HL-60 (cell line): Measurements from ENCODE around the gene PPFIBP2.

Source experiments
- DNase-seq, 2 experiments: peaks; one replicate each; pipeline ENCODE4 v3.0.0-alpha.2; 2010 to 2020; ENCODE audit warnings: low read depth in 1 of 2, low spot score in 1 of 2
- H3K27ac ChIP-seq: fragments of 250-450 bp; sonication (Bioruptor Pico); replicated peaks from 2 replicates; pipeline ENCODE4 v1.5.1; 2020; ENCODE audit warnings: mild to moderate bottlenecking, moderate library complexity
- H3K27me3 ChIP-seq: fragments of 250-450 bp; sonication (Bioruptor Pico); 2 replicates; pipeline ENCODE4 v1.5.1; 2021; ENCODE audit warnings: mild to moderate bottlenecking, moderate library complexity; ENCODE audit not compliant: insufficient read depth, poor library complexity, severe bottlenecking
- H3K4me3 ChIP-seq: replicated peaks from 2 replicates; pipeline ENCODE4 v1.5.1; 2011; ENCODE audit warnings: mild to moderate bottlenecking, control low read depth, low read length; ENCODE audit not compliant: insufficient read depth
- CTCF ChIP-seq: IDR thresholded peaks from one replicate; pipeline ENCODE4 v1.5.1; 2011; ENCODE audit warnings: low read length, control low read depth, inconsistent platforms; ENCODE audit not compliant: insufficient read depth
- GABPA ChIP-seq: IDR thresholded peaks from 2 replicates; pipeline ENCODE4 v1.6.1; 2012; ENCODE audit warnings: low read depth
- POLR2AphosphoS5 ChIP-seq: IDR thresholded peaks from 2 replicates; pipeline ENCODE4 v1.6.1; 2012; ENCODE audit warnings: low read depth
- REST ChIP-seq: IDR thresholded peaks from 2 replicates; pipeline ENCODE4 v1.6.1; 2012; ENCODE audit warnings: low read depth; ENCODE audit not compliant: insufficient replicate concordance
- SPI1 ChIP-seq: IDR thresholded peaks from 2 replicates; pipeline ENCODE4 v1.6.1; 2012; ENCODE audit warnings: low read depth, mild to moderate bottlenecking, borderline replicate concordance

Gene PPFIBP2

GRCh38 chr11:7495882-7496551 is 17.8 kb upstream of the PPFIBP2 start:
- no peaks in the 10 kb centered on the region for H3K27me3 ChIP-seq
- peak in 1 of 2 experiments; percentile 54 for DNase-seq
- H3K27ac ChIP-seq, result peak overlapping the region; percentile 40
- TF ChIP-seq SPI1, result no peak
- no peak for TF ChIP-seq GABPA
- no peak for TF ChIP-seq REST
- no peak for TF ChIP-seq POLR2AphosphoS5
- TF ChIP-seq CTCF, result no peak
- H3K4me3 ChIP-seq, result no peak overlapping the region

GRCh38 chr11:7498193-7498592 is 15.6 kb upstream of the PPFIBP2 start:
- TF ChIP-seq SPI1 (peak; percentile 93), CTCF (no peak), GABPA (no peak), REST (no peak), POLR2AphosphoS5 (no peak)
- Histone ChIP-seq H3K27me3 (no peaks in the 10 kb centered on the region), H3K4me3 (no peak overlapping the region), H3K27ac (peak overlapping the region; percentile 18)
- peak in 1 of 2 experiments; percentile 50 for DNase-seq

GRCh38 chr11:7499081-7499480 is 14.7 kb upstream of the PPFIBP2 start:
- Histone ChIP-seq H3K4me3 (no peak overlapping the region), H3K27me3 (no peaks in the 10 kb centered on the region), H3K27ac (no peak overlapping the region)
- TF ChIP-seq GABPA, result no peak
- no peak for TF ChIP-seq REST
- no peak for TF ChIP-seq CTCF
- no peak for TF ChIP-seq POLR2AphosphoS5
- TF ChIP-seq SPI1, result no peak
- no peak for DNase-seq
